ENCODE results near the gene ADAMTSL1. TPM values are rescaled to one million over a fixed set of nuclear protein-coding genes. Genes with fewer than 3 reads are reported as not detected.

The ADAMTSL1 gene
- total RNA-seq, 1 experiment from 2014 or later: 0.94 TPM

DNA sequence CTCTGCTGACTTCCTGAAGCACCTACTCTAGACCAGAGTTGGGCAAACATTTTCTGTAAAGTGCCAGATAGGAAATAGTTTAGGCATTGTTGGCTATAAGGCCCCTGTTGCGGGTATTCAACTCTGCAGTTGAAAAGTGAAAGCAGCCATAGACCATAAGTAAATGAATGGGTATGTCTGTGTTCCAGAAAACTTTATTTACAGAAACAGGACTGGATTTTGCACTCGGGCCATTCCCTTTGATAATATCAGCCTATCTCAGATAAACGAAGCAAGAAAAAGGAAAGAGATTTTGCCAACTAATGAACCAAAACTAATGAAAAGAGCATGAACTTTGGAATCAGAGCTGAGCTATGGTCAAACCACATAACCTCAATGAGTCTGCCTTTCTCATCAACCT lies 374.7 kb downstream of the ADAMTSL1 start (continued):
- TF ChIP-seq, protein P1, sequence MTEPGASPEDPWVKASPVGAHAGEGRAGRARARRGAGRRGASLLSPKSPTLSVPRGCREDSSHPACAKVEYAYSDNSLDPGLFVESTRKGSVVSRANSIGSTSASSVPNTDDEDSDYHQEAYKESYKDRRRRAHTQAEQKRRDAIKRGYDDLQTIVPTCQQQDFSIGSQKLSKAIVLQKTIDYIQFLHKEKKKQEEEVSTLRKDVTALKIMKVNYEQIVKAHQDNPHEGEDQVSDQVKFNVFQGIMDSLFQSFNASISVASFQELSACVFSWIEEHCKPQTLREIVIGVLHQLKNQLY (CRISPR knock-in tag; IDR thresholded peaks at IDR 0.05): no peak
- TF ChIP-seq, protein P2, sequence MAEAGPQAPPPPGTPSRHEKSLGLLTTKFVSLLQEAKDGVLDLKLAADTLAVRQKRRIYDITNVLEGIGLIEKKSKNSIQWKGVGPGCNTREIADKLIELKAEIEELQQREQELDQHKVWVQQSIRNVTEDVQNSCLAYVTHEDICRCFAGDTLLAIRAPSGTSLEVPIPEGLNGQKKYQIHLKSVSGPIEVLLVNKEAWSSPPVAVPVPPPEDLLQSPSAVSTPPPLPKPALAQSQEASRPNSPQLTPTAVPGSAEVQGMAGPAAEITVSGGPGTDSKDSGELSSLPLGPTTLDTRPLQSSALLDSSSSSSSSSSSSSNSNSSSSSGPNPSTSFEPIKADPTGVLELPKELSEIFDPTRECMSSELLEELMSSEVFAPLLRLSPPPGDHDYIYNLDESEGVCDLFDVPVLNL (CRISPR knock-in tag; IDR thresholded peaks at IDR 0.05; ENCODE audit: borderline replicate concordance, low read depth): no peak
- TF ChIP-seq FOXK1 (CRISPR knock-in tag; IDR thresholded peaks at IDR 0.05) (no peak), NFE2L1 (CRISPR knock-in tag; IDR thresholded peaks at IDR 0.05) (no peak), NR1H2 (CRISPR knock-in tag; IDR thresholded peaks at IDR 0.05) (no peak)

DNA sequence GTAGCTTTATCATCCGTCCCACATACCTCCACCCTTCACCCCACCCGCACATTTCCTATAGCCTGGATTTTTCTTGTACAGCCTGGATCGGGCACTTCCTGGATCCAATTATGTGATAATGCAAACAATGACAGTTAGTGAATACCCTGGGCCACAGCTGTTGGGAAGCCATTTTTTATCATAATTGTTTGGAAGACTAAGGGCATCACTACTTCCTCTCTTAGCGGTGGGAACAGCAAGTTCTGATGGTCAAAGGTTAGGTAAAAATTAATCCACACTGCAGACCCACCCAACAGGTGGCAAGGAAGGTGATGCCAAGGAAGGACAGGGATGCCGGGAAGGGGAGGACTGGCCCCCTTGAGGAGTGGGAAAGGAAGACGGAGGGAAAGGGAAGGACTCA lies 375.3 kb downstream of the ADAMTSL1 start:
- no peak overlapping the region for H3K27ac Mint-ChIP-seq
- ChIA-PET POLR2A (no interaction called here), CTCF (no interaction called here)
- H3K4me1 Mint-ChIP-seq: no peaks in the 10 kb centered on the region
- DNase-seq (ENCODE audit: low spot score) (no peak), ATAC-seq (no peak)
- H3K9me3 Mint-ChIP-seq: peaks cover 14% of the 10 kb centered on the region
- TF ChIP-seq, protein P3, sequence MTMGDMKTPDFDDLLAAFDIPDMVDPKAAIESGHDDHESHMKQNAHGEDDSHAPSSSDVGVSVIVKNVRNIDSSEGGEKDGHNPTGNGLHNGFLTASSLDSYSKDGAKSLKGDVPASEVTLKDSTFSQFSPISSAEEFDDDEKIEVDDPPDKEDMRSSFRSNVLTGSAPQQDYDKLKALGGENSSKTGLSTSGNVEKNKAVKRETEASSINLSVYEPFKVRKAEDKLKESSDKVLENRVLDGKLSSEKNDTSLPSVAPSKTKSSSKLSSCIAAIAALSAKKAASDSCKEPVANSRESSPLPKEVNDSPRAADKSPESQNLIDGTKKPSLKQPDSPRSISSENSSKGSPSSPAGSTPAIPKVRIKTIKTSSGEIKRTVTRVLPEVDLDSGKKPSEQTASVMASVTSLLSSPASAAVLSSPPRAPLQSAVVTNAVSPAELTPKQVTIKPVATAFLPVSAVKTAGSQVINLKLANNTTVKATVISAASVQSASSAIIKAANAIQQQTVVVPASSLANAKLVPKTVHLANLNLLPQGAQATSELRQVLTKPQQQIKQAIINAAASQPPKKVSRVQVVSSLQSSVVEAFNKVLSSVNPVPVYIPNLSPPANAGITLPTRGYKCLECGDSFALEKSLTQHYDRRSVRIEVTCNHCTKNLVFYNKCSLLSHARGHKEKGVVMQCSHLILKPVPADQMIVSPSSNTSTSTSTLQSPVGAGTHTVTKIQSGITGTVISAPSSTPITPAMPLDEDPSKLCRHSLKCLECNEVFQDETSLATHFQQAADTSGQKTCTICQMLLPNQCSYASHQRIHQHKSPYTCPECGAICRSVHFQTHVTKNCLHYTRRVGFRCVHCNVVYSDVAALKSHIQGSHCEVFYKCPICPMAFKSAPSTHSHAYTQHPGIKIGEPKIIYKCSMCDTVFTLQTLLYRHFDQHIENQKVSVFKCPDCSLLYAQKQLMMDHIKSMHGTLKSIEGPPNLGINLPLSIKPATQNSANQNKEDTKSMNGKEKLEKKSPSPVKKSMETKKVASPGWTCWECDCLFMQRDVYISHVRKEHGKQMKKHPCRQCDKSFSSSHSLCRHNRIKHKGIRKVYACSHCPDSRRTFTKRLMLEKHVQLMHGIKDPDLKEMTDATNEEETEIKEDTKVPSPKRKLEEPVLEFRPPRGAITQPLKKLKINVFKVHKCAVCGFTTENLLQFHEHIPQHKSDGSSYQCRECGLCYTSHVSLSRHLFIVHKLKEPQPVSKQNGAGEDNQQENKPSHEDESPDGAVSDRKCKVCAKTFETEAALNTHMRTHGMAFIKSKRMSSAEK (CRISPR knock-in tag; IDR thresholded peaks at IDR 0.05; ENCODE audit: borderline replicate concordance): no peak
- TF ChIP-seq IRF2 (CRISPR knock-in tag; IDR thresholded peaks at IDR 0.05; ENCODE audit: borderline replicate concordance, low read depth): no peak
- TF ChIP-seq, protein P4, sequence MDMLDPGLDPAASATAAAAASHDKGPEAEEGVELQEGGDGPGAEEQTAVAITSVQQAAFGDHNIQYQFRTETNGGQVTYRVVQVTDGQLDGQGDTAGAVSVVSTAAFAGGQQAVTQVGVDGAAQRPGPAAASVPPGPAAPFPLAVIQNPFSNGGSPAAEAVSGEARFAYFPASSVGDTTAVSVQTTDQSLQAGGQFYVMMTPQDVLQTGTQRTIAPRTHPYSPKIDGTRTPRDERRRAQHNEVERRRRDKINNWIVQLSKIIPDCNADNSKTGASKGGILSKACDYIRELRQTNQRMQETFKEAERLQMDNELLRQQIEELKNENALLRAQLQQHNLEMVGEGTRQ (CRISPR knock-in tag; IDR thresholded peaks at IDR 0.05): no peak
- TF ChIP-seq, protein P5, sequence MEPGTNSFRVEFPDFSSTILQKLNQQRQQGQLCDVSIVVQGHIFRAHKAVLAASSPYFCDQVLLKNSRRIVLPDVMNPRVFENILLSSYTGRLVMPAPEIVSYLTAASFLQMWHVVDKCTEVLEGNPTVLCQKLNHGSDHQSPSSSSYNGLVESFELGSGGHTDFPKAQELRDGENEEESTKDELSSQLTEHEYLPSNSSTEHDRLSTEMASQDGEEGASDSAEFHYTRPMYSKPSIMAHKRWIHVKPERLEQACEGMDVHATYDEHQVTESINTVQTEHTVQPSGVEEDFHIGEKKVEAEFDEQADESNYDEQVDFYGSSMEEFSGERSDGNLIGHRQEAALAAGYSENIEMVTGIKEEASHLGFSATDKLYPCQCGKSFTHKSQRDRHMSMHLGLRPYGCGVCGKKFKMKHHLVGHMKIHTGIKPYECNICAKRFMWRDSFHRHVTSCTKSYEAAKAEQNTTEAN (CRISPR knock-in tag; IDR thresholded peaks at IDR 0.05): no peak
- TF ChIP-seq, protein P6, sequence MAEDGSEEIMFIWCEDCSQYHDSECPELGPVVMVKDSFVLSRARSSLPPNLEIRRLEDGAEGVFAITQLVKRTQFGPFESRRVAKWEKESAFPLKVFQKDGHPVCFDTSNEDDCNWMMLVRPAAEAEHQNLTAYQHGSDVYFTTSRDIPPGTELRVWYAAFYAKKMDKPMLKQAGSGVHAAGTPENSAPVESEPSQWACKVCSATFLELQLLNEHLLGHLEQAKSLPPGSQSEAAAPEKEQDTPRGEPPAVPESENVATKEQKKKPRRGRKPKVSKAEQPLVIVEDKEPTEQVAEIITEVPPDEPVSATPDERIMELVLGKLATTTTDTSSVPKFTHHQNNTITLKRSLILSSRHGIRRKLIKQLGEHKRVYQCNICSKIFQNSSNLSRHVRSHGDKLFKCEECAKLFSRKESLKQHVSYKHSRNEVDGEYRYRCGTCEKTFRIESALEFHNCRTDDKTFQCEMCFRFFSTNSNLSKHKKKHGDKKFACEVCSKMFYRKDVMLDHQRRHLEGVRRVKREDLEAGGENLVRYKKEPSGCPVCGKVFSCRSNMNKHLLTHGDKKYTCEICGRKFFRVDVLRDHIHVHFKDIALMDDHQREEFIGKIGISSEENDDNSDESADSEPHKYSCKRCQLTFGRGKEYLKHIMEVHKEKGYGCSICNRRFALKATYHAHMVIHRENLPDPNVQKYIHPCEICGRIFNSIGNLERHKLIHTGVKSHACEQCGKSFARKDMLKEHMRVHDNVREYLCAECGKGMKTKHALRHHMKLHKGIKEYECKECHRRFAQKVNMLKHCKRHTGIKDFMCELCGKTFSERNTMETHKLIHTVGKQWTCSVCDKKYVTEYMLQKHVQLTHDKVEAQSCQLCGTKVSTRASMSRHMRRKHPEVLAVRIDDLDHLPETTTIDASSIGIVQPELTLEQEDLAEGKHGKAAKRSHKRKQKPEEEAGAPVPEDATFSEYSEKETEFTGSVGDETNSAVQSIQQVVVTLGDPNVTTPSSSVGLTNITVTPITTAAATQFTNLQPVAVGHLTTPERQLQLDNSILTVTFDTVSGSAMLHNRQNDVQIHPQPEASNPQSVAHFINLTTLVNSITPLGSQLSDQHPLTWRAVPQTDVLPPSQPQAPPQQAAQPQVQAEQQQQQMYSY (CRISPR knock-in tag; IDR thresholded peaks at IDR 0.05): no peak
- TF ChIP-seq NFE2L1 (CRISPR knock-in tag; IDR thresholded peaks at IDR 0.05): no peak
- TF ChIP-seq RORB (CRISPR knock-in tag; IDR thresholded peaks at IDR 0.05): no peak
- TF ChIP-seq ZNF671 (CRISPR knock-in tag; IDR thresholded peaks at IDR 0.05): no peak
- TF ChIP-seq, protein P7, sequence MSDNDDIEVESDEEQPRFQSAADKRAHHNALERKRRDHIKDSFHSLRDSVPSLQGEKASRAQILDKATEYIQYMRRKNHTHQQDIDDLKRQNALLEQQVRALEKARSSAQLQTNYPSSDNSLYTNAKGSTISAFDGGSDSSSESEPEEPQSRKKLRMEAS (CRISPR knock-in tag; IDR thresholded peaks at IDR 0.05): no peak
- TF ChIP-seq, protein P8, sequence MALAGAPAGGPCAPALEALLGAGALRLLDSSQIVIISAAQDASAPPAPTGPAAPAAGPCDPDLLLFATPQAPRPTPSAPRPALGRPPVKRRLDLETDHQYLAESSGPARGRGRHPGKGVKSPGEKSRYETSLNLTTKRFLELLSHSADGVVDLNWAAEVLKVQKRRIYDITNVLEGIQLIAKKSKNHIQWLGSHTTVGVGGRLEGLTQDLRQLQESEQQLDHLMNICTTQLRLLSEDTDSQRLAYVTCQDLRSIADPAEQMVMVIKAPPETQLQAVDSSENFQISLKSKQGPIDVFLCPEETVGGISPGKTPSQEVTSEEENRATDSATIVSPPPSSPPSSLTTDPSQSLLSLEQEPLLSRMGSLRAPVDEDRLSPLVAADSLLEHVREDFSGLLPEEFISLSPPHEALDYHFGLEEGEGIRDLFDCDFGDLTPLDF (CRISPR knock-in tag; IDR thresholded peaks at IDR 0.05): no peak
- TF ChIP-seq ATF1 (CRISPR knock-in tag; IDR thresholded peaks at IDR 0.05): no peak
- TF ChIP-seq ZBTB21 (CRISPR knock-in tag; IDR thresholded peaks at IDR 0.05; ENCODE audit: borderline replicate concordance): no peak
- TF ChIP-seq, protein P9, sequence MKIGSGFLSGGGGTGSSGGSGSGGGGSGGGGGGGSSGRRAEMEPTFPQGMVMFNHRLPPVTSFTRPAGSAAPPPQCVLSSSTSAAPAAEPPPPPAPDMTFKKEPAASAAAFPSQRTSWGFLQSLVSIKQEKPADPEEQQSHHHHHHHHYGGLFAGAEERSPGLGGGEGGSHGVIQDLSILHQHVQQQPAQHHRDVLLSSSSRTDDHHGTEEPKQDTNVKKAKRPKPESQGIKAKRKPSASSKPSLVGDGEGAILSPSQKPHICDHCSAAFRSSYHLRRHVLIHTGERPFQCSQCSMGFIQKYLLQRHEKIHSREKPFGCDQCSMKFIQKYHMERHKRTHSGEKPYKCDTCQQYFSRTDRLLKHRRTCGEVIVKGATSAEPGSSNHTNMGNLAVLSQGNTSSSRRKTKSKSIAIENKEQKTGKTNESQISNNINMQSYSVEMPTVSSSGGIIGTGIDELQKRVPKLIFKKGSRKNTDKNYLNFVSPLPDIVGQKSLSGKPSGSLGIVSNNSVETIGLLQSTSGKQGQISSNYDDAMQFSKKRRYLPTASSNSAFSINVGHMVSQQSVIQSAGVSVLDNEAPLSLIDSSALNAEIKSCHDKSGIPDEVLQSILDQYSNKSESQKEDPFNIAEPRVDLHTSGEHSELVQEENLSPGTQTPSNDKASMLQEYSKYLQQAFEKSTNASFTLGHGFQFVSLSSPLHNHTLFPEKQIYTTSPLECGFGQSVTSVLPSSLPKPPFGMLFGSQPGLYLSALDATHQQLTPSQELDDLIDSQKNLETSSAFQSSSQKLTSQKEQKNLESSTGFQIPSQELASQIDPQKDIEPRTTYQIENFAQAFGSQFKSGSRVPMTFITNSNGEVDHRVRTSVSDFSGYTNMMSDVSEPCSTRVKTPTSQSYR (CRISPR knock-in tag; IDR thresholded peaks at IDR 0.05): no peak
- TF ChIP-seq, protein P10, sequence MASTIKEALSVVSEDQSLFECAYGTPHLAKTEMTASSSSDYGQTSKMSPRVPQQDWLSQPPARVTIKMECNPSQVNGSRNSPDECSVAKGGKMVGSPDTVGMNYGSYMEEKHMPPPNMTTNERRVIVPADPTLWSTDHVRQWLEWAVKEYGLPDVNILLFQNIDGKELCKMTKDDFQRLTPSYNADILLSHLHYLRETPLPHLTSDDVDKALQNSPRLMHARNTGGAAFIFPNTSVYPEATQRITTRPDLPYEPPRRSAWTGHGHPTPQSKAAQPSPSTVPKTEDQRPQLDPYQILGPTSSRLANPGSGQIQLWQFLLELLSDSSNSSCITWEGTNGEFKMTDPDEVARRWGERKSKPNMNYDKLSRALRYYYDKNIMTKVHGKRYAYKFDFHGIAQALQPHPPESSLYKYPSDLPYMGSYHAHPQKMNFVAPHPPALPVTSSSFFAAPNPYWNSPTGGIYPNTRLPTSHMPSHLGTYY (CRISPR knock-in tag; IDR thresholded peaks at IDR 0.05): no peak
- H3K4me3 Mint-ChIP-seq: no peak overlapping the region
- peaks cover 7% of the 10 kb centered on the region for H3K36me3 Mint-ChIP-seq
- no peaks in the 10 kb centered on the region; the same call in 1 of the 2 replicates for H3K27me3 Mint-ChIP-seq (ENCODE audit: low read depth)
